Cerebellar cortex (tissue), 1 donor: Measurements from ENCODE around the gene AMBP.

Experiments used
- DNase-seq: peaks from one replicate; pipeline ENCODE4 v3.0.0-alpha.2; 2015; ENCODE audit warnings: low spot score

Gene AMBP

DNA sequence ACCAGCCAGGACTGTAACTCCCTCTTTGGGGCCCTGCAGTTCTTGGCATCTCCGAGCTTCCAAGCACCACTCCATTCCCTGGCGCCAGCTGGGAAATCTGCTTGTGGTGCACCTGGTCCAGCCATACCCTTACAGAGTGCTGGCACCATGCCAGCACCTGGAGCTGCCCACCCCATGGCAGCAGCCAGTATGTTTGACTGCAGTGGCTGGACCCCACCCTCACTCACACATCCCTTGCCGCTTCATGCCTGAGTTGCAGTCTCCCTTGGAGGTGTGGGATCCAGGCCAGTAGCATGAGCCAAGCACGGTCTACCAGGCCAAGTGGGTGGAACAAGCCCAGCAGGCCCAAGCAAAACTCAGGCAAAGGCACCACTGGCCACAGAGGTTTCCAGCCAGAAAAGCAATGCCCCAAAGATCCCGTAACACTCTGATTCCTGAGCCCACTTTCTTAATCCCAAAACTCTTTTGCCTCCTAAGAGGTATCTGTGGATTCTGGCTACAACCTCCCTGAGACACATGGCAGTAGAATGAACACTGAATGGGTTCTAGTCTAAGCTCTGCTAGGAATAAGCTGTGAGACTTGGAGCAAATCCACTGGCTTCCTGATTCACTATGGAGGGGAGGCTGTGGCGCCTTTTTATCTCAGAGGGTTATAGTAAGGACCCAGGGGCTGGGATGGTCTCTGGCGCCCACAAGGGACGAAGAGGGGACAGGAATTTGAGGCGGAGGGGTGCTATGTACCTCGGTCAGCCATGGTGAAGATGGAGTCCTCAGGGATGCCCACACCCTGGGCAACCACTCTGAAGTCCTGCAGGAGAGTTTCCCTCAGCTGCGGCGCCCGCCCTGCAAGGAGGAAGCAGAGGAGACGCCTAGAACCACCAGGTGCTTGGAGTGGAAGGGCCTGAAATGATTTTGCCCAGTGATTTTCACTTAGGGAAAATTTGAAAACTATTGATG lies 5.6 kb downstream of the AMBP start:
- DNase-seq = peak; percentile 78

DNA sequence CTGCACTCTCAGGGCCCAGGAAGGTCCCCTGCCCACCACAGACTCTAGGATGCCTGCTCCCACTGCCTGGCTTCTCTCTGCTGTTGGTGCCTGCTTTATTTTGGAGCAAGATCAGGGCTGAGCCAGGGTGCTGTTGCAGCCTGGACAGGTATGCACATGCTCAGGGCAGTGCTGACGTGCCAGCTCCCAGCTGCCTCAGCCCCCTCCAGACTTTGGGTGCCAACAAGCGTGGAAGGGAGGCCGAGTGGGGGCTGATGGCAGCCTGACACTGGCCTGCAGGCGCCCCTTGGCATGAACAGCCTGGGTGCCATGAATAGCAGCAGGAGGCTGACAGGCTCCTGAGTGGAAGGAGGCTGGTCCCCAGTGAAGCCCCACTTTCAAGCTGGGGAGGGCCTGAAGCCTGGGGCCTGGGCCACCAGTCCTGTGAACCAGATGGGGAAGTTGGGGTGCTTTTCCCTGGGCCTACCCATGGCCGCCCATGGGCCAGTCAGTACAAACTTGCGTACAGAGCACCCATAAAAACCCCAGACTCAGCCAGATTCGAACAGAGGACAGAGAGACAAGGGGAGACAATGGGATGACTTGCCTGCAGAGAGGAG lies 6.8 kb downstream of the AMBP start:
- DNase-seq = no peak

DNA sequence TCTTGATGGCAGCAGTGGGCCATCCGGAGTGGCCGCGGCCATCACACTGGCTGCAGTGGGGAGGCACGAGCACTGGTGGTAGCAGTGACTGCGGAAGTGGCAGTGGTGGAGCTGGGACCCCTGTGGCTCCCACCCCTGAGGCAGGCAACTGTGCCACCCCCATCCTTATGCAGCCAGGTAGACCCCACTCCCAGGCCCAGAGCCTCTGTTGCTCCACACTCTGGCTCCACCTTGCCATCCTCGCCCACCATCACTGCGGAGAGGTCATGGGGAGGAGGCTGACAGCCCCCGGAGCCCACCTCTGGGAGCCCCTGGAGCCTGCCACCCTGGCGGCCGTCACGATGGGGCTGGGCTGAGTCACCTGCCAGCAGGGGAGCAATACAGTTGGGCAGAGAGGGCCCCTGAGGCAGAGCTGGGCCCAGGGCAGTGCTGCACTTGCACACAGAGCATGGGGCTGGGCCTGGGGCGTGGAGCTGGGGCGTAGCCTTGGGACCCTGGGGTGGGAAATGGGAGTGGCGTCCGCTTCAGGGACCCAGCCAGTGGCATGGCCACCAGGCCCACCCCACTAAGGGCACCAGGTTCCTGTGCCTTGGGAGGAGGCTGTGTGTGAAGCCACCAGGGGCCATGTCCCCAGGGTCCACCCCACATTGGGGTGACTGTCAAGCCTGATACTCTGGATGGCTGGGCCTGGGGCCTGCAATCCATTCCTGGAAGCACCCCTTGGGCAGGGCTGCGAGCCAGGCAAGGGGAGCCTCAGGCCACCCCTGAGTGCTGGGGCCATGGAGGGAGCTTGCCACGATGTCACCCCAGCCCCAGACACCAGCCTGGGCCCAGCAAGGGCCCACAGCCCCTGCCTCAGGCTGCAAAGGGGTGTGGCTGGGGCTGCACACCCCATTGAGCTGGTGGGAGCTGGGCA lies 7.7 kb downstream of the AMBP start:
- DNase-seq = no peak

DNA sequence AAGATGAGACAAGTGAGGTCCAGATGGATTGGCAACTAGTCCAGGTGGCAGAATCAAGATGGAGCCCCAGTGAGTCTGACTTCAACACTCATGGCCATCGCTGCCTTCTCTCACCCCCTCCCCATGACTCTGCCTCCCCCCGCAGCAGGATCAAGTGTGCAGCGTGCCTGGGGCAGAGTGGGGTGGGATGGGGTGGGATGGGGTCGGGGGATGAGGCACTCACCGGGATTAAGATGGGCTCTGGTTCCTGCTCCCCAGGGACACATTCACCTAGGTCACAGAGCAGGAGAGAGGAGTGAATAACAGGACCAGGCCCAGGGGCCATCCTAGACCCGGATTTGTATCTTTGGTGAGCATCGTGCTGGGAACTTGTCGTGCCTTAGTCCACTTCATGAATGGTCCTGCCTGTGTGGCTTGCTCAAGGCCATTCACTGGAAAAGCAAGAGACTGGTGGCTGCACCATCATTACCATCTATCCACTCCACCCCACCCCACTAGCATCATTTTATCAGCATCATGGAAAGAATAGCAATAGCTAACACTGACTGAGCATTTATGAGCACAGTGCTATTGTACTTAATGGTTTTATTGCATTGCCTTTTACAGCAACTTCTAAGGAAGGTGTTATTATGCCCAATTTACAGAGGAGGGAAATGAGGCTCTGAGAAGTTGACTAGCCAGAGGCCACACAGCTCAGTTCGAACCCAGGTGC lies 8.5 kb downstream of the AMBP start:
- no peak for DNase-seq

DNA sequence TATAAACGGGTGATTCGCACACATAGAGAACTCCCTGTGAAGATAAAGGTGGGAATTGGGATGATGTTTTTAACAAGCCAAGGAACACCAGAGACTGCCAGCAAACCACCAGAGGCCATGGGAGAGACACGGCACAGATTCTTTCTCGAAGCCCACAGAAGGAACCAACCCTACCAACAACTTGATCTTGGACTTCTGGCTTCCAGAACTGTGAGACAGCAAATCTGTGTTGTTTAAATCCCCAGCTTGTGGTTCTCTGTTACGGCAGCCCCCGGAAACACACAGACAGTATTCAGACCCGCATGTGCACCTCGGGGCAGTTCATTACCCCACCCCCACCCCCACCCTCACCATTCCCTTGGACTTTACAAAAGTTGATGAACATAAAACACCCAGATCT lies 12.8 kb downstream of the AMBP start:
- DNase-seq = no peak

DNA sequence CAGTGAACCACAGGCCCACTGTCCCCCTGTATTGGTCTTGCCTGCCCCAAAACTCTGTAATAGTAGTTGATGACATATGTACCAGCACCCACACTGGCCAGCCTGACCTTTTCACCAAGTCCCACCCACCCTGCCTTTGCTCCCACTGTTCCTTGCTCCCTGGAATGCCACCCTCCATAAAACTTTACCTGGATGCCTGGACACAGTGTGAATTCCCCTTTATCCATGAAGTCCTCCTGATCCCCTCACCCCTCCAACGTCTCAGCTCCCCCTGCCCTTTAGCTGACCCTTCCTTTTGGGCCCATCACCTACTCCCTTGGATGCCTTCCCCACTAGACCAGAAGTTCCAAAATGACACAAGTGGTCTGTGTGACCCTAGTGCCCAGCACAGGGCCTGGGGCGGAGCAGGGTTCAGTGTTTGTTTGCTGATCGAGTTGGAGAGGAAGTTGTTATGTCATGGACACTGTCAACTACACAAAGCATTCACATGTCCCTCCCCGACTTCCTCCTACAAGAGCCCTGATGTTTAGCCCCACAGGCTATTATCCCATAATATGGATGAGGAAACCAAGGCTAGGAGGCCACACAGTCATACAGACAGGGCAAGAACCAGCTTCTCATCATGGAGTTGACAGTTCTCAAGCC lies 16.1 kb downstream of the AMBP start:
- no peak for DNase-seq

DNA sequence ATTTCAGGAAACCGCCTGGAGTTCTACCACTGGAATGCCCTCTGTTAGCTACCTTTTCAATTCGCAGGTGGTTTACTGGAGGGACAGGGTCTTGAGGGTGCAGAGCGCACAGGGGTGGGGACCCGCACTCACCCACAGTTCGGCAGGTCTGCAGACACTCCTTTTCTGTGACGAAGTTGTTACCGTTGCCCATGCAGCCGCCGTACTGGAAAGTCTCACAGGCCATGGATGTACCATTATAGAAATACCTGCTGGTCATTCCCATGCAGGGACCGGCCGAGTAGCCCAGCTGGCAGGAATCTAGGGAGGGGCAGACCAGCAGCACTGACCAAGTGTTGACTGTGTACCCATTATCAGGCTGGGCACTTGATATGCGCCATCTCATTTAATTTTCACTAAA lies 16.8 kb downstream of the AMBP start:
- no peak for DNase-seq

DNA sequence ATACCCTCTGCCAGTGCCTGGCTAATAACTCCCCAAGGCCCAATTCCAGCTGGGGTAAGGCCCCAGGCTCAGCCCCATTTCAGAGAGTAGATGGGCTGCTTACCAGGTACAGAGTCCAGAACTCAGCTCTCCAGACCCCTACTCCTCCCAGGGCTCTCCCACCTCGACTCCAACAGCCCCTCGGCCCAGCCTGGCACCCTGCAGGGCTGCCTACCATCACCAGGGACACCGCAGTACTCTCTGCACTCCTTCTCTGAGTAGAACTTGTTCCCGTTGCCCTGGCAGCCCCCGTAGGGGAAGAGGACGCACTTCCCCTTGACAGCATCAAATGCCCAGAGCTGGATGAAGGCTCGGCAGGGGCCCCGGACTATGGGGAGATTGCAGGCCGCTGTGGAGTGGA lies 17.4 kb downstream of the AMBP start:
- DNase-seq = no peak

DNA sequence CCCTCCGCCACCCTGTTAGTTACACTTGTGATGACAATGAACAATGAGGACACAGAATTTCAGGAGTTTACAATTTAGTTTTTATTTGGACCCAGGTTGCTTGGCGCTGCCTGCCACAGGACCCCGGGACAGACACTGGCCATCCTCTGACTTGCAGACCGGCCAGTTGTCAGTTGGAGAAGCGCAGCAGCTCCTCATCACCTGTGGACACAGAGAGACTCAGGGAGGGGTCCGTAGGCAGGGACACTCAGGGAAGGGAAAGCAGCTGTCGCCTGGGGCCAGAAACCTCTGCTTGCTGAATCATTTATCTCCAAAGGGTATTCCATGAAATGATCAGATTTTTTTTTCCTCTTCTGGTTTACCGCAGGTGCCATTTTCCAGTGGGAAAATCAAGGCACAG lies 18.0 kb downstream of the AMBP start:
- DNase-seq = no peak

DNA sequence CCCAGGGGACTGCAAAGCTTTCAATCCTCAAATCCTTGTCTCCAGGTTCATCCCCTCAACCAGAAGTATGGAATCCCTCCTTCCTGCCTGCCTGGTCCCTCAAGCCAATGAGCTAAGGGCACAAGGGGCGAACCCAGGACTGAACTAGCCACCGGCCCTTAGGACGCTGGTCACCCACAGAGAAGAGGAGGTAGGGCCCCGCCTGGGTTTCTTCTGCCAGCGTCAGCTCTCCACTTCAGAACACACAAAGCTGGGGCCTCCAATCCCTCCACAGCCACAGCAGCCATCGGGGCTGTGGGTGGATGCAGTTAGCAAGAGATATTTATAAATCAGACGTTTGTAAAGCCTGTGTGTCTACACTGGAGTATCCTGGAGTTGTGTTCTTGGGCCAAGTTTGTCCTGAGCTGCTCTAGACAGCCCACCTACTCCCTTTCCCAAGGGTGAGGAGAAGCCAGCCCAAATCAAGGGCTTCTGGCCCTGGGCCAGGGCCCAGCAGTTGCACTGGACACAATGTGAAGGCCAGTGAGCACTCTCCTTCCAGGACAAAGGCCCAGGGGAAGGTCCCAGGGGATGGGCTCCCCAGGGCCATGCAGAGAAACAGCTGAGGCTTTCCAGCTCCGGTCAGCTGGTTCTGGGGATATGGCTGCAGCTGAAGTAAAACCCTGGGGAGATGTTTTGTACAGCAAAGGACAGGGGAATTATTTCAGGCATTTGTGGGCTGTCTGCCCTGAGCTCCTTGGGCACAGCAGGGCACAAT lies 18.9 kb downstream of the AMBP start:
- no peak for DNase-seq

DNA sequence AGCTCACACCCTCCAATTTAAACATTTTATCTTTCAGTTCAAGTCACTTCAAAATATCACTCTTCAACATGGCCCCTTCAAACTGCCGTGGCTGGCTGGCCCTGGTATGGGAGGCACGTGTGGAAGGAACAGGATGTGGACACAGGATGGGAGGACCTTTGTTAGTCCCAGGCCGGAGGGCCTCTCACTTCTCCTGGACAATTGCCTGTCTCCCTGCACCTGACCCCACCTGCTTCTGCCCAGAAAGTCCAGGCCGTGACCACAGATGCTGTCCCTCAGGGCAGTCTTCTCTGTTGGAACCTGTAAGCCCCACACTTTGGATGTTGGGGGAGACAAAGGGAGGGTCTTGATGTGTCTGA lies 19.4 kb downstream of the AMBP start:
- DNase-seq = no peak

DNA sequence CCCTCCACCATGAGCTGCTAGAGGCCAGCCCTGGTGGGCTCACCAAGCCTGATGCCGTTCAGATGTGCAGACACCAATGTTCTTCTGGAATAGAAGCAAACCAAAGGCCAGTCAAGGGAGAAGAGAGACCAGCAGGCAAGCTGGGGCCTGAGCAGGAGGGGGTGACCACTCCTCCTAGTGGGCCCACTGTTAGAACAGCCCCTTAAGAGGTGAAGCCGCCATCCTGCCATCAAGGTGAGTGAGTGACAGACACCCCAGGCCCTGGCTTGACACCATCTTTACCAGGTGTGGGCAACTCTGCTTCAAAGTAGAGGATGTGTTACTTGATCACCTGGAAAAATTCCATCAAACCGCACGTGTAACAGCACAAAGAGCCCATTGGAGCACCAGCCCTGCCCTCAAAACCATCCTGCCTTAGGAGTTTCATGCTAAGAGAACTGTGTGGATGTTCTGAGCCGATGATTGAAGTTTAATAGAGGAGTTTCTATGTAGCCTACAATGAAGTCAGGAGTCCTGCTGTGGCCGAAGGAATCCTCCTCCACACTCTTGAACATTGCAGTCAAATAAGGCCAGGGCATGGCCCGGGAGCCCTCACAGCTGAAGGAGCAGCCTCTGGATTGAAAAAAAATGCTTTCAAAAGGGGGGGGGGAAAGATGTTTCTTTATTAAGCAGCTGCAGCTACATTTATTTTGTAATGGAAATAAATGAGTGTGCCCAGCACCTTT lies 20.8 kb downstream of the AMBP start:
- no peak for DNase-seq

DNA sequence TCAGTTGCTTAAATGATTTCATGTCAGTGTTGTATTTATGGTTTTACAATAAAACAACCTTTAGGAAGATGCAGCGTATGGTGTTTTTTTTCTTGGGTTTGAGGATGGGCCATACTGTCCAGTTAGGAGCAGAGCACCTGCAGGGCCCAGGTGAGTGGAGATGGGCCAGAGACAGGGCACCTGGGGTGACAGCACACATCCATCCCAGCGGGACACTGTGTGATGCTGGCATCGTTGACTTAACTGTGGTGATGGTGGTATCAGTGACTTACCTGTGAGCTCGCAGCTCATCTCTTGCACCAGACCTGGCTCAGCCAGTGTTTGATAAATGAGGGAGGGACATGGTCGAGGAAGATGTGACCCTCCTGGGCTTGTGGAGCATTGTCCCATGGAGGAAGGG lies 21.6 kb downstream of the AMBP start:
- DNase-seq = no peak

DNA sequence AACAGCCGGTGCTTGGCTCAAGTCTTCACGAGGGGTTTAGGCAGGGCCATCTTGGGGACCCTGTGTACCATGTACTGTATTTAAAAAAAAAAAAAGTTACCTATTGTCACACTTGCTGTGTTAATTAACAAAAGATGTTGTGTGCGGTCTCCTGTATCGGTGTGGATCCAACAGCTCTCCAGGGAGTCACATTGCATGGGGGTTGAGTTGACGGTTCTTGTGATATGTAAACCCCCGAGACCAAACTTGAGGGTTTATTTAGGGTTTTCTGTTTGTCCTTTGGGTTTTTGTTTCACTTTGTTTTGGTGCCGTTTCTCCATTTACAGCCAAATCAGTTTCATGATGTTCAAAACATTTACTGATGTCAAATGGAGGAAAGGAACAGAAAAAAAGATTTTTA lies 22.2 kb downstream of the AMBP start:
- DNase-seq = no peak

DNA sequence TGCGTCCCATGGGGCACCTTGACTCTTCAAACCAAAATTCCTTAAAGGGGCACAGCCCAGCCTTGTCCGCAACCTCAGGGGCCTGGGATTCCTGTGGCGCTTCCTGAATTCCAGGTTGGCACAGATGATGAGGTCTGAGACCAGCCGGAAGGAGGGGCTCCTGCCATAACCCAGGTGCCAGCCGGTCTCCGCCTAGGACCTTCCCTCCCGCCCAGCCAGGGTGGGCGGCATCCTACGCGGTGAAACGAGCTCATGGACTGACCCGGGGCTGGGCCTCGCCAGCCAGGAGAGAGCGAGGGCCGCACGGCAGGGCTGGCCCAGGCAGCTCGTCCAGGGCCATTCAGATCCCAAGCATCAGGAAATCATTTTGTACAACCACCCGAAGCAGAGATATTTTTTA lies 23.0 kb downstream of the AMBP start:
- no peak for DNase-seq

DNA sequence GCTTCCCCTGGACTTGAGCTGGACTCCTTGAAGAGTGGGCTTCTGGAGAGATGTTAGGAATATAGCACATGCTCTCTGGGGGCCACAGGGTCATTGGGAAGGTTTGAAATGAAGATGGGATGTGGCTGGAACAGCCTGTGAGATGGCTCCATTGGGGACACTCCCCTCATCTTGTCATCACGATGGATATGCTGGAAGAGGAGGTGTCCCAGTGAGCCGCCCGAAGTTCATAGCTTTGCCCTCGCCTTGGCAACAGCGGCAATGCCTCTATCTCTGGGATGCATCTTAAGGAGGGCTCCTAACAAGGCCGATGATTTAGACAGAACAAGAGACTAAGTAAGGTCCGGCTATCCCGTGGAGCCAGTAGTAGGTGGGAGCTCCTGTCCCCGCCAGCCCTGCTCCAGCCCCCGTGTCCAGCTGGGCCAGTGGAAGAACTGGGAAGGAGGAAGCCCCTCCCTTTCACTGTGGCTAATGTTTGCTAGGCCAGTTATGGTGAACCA lies 23.9 kb downstream of the AMBP start:
- no peak for DNase-seq

DNA sequence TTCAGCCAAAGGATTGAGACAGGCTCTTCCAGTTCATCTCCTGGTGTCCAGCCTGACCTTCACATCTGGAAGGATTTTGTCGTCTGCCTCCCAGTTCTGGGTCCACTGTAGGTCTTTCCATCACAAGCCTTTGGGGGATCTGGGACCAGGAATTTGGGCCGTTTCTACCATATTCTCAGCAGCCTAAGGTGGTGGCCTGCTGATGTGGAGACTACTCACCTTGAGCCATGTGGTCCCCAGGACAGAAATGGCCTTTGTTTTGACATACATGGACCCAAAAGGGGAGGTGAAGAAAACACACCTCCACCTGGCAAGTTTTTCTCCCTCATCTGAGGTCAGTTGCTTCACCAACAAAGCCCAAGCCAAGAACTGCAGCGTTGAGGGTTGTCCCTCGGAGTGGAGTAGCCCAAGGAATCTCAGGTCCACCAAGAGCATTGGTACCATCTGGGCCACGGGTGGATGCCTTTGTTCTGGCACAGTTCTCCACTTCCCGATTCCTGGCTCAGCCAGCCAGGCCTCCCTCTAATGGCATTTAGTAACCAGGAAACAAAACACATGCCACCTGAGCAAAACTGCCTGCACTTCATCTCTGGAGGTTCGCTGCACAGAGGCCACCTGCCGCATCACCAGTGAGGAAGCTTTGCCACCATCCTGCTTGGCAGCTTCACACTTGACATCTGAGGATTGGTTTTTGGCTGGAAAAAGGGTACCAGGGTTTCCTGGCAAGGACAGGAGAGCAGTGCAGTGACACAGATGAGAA lies 24.7 kb downstream of the AMBP start:
- DNase-seq = peak; percentile 79

DNA sequence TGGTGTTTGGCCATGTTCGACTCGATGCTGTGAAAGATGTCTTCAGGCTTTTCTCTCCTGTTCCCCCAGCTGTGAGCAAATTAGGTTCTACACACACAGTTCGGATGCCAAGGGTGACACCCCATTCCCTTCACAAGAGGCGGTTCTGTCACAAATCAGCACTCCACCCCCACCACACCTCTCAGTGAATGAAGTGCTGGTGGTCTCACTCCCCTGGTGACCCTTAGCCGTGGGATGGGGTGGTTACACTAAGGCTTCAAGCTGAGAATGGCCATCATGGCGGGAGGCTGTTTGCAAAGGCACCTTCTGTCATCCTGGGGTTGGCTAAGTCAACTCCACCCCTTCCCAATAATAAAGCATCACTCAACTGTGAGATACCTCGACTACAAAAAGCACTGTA lies 26.4 kb downstream of the AMBP start:
- no peak for DNase-seq

DNA sequence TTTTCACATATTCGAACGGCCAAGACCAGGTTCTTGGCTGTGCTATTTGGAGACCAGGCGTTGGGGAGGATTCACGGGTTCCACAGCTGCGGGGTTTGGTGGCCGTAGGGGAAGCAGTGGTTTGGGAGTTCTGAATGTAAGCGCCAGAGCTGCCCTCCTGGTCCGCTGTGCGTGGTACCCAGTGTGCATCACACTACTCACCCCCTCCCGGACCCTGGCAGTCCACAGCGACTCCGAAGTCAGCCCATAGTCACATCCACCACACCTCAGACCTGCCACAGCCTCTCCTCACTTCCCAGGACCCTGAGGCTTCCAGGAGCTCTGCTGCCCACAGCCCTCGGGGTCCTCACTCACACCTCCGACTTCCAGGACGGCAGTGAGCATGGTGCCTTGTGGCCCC lies 26.8 kb downstream of the AMBP start:
- no peak for DNase-seq
